Measurements from ENCODE around the gene ANO1. TPM values are rescaled to one million over a fixed set of nuclear protein-coding genes. Genes with fewer than 3 reads are reported as not detected.

ANO1 gene
- total RNA-seq, 3 donors from 2014 or later: 0.14 to 0.20 (median 0.16) TPM

GRCh38 chr11:70116386-70117065 lies 38.4 kb downstream of the ANO1 start:
- H3K4me3 Mint-ChIP-seq: no peak overlapping the region
- no peaks in the 10 kb centered on the region for H3K4me1 Mint-ChIP-seq (ENCODE audit: low read depth)

GRCh38 chr11:70117567-70118145 lies 39.5 kb downstream of the ANO1 start:
- Mint-ChIP-seq H3K4me1 (ENCODE audit: low read depth) (no peaks in the 10 kb centered on the region), H3K9me3 (no peaks in the 10 kb centered on the region), H3K4me3 (no peak overlapping the region), H3K27me3 (ENCODE audit: low read depth) (peaks cover 12% of the 10 kb centered on the region), H3K36me3 (ENCODE audit: insufficient read depth) (no peaks in the 10 kb centered on the region)
- ATAC-seq: no peak
- no peak for DNase-seq

More at GRCh38 chr11:70116386-70117065, 38.4 kb downstream of the ANO1 start:
- no peak for DNase-seq
- ATAC-seq: no peak
- no peaks in the 10 kb centered on the region for H3K36me3 Mint-ChIP-seq (ENCODE audit: insufficient read depth)
- peaks cover 12% of the 10 kb centered on the region for H3K27me3 Mint-ChIP-seq (ENCODE audit: low read depth)
- no peaks in the 10 kb centered on the region for H3K9me3 Mint-ChIP-seq

- Mint-ChIP-seq H3K27me3 (ENCODE audit: low read depth) (peaks cover 12% of the 10 kb centered on the region), H3K4me1 (ENCODE audit: low read depth) (no peaks in the 10 kb centered on the region), H3K9me3 (no peaks in the 10 kb centered on the region), H3K4me3 (no peak overlapping the region), H3K36me3 (ENCODE audit: insufficient read depth) (no peaks in the 10 kb centered on the region)
- DNase-seq (no peak), ATAC-seq (no peak)
These were observed 40.5 kb downstream of the ANO1 start for GRCh38 chr11:70118642-70119041.

DNA sequence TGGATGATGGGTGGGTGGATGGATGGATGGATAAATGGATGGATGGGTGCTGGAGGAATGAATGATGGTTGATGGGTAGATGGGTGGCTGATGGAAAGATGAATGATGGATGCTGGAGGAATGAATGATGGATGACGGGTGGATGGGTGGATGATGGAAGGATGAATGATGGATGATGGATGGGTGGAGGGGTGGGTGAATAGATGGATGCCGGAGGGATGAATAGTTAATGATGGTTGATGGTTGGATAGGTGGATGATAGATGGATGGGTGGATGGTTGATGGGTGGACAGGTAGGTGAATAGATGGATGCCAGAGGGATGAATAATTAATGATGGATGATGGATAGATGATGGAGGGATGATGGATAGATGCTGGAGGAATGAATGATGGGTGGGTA lies 41.4 kb downstream of the ANO1 start:
- Mint-ChIP-seq H3K27me3 (ENCODE audit: low read depth) (peaks cover 12% of the 10 kb centered on the region), H3K36me3 (ENCODE audit: insufficient read depth) (no peaks in the 10 kb centered on the region), H3K4me3 (no peak overlapping the region), H3K4me1 (ENCODE audit: low read depth) (no peaks in the 10 kb centered on the region), H3K9me3 (no peaks in the 10 kb centered on the region)
- ATAC-seq: no peak
- no peak for DNase-seq

GRCh38 chr11:70120674-70121073 lies 42.6 kb downstream of the ANO1 start:
- no peak for DNase-seq
- no peak for ATAC-seq
- H3K4me1 Mint-ChIP-seq (ENCODE audit: low read depth): no peaks in the 10 kb centered on the region
- H3K36me3 Mint-ChIP-seq (ENCODE audit: insufficient read depth): no peaks in the 10 kb centered on the region
- H3K4me3 Mint-ChIP-seq: no peak overlapping the region
- peaks cover 12% of the 10 kb centered on the region for H3K27me3 Mint-ChIP-seq (ENCODE audit: low read depth)
- no peaks in the 10 kb centered on the region for H3K9me3 Mint-ChIP-seq

GRCh38 chr11:70122490-70123198 lies 44.5 kb downstream of the ANO1 start:
- H3K4me1 Mint-ChIP-seq (ENCODE audit: low read depth): no peaks in the 10 kb centered on the region

GRCh38 chr11:70123711-70124110 lies 45.6 kb downstream of the ANO1 start:
- H3K9me3 Mint-ChIP-seq: no peaks in the 10 kb centered on the region
- no peaks in the 10 kb centered on the region for H3K36me3 Mint-ChIP-seq (ENCODE audit: insufficient read depth)
- no peak for DNase-seq
- H3K4me1 Mint-ChIP-seq (ENCODE audit: low read depth): no peaks in the 10 kb centered on the region
- no peak overlapping the region for H3K4me3 Mint-ChIP-seq
- no peak for ATAC-seq
- no peaks in the 10 kb centered on the region for H3K27me3 Mint-ChIP-seq (ENCODE audit: low read depth)

More at GRCh38 chr11:70122490-70123198, 44.5 kb downstream of the ANO1 start:
- H3K4me3 Mint-ChIP-seq: no peak overlapping the region
- DNase-seq: no peak
- H3K9me3 Mint-ChIP-seq: no peaks in the 10 kb centered on the region
- H3K36me3 Mint-ChIP-seq (ENCODE audit: insufficient read depth): no peaks in the 10 kb centered on the region
- peaks cover 1% of the 10 kb centered on the region for H3K27me3 Mint-ChIP-seq (ENCODE audit: low read depth)
- ATAC-seq: no peak

- H3K4me3 Mint-ChIP-seq: no peak overlapping the region
- H3K27me3 Mint-ChIP-seq (ENCODE audit: low read depth): no peaks in the 10 kb centered on the region
- H3K9me3 Mint-ChIP-seq: no peaks in the 10 kb centered on the region
- ATAC-seq (no peak), DNase-seq (no peak)
- H3K36me3 Mint-ChIP-seq (ENCODE audit: insufficient read depth): no peaks in the 10 kb centered on the region
- H3K4me1 Mint-ChIP-seq (ENCODE audit: low read depth): no peaks in the 10 kb centered on the region
These were observed 46.3 kb downstream of the ANO1 start for GRCh38 chr11:70124321-70125000.

DNA sequence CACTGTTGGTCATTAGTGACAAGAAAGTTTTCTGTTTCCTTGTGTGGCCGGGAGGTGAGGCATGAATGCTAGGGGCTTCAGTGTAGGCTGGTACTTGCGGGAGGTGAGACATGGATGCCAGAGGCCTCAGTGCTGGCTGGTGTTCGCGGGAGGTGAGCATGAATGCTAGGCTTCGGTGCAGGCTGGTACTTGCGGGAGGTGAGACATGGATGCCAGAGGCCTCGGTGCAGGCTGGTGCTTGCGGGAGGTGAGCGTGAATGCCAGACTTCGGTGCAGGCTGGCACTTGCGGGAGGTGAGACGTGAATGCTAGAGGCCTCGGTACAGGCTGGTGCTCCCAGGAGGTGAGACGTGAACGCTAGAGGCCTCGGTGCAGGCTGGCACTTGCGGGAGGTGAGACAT lies 48.4 kb downstream of the ANO1 start:
- H3K4me1 Mint-ChIP-seq (ENCODE audit: low read depth): no peaks in the 10 kb centered on the region
- H3K27me3 Mint-ChIP-seq (ENCODE audit: low read depth): no peaks in the 10 kb centered on the region
- DNase-seq: no peak
- H3K36me3 Mint-ChIP-seq (ENCODE audit: insufficient read depth): no peaks in the 10 kb centered on the region
- no peak for ATAC-seq
- no peaks in the 10 kb centered on the region for H3K9me3 Mint-ChIP-seq
- H3K4me3 Mint-ChIP-seq: no peak overlapping the region

- Mint-ChIP-seq H3K27me3 (ENCODE audit: low read depth) (no peaks in the 10 kb centered on the region), H3K4me3 (no peak overlapping the region), H3K4me1 (ENCODE audit: low read depth) (no peaks in the 10 kb centered on the region), H3K9me3 (no peaks in the 10 kb centered on the region), H3K36me3 (ENCODE audit: insufficient read depth) (no peaks in the 10 kb centered on the region)
- DNase-seq (no peak), ATAC-seq (no peak)
These were observed 49.7 kb downstream of the ANO1 start for GRCh38 chr11:70127653-70128434.

- no peak for DNase-seq
- H3K4me1 Mint-ChIP-seq (ENCODE audit: low read depth): no peaks in the 10 kb centered on the region
- H3K36me3 Mint-ChIP-seq (ENCODE audit: insufficient read depth): no peaks in the 10 kb centered on the region
- H3K9me3 Mint-ChIP-seq: no peaks in the 10 kb centered on the region
- no peak overlapping the region for H3K4me3 Mint-ChIP-seq
- H3K27me3 Mint-ChIP-seq (ENCODE audit: low read depth): no peaks in the 10 kb centered on the region
- no peak for ATAC-seq
These were observed 50.4 kb downstream of the ANO1 start for GRCh38 chr11:70128435-70128906.

DNA sequence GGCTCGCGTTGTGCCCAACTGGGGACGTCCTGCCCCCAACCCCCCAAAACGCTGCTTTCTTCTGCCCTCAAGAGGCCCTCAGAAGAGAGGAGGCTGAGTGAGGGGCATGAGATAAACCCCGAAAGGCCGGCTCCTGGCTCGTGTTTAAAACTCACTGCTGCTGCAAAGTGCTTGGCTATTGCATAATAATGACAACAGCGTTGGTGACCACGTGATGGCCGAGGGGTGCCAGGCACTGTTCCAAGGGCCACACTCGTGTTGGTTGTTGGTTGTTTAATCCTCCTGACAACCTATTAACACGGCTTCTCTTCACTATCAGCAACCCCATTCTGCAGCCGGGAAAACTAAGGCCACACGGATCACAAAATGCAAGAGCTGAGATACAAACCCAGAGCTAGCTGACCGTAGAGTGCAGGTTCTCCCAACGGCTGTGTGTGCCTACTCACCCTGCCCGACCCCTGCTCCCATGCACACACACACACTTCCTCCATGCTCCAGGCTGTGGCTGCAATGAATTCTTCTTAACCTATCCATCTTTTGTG lies 51.0 kb downstream of the ANO1 start:
- ATAC-seq (no peak), DNase-seq (no peak)
- H3K9me3 Mint-ChIP-seq: no peaks in the 10 kb centered on the region
- no peaks in the 10 kb centered on the region for H3K4me1 Mint-ChIP-seq (ENCODE audit: low read depth)
- H3K27me3 Mint-ChIP-seq (ENCODE audit: low read depth): no peaks in the 10 kb centered on the region
- no peak overlapping the region for H3K4me3 Mint-ChIP-seq
- H3K36me3 Mint-ChIP-seq (ENCODE audit: insufficient read depth): no peaks in the 10 kb centered on the region

DNA sequence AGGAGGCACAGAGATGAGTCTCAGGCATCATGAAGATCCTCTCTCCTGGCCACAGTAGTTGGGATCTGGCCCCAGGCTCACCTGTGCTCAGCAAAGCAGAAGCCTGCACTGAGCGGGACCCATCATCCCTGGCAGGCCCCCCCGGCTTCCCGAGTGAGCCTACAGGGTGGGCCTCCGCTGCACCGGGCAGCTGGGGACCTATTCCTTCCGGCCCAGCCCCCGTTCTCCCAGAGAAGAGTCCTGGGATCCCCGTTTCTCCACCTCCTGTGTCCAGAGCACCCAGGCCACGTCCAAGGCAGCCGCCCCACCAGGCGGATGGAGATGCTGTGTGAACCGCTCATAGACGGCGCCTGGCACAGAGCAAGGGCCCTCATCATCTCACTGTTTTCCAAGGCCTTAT lies 52.5 kb downstream of the ANO1 start:
- ATAC-seq (no peak), DNase-seq (no peak)
- Mint-ChIP-seq H3K36me3 (ENCODE audit: insufficient read depth) (no peaks in the 10 kb centered on the region), H3K27me3 (ENCODE audit: low read depth) (no peaks in the 10 kb centered on the region), H3K4me1 (ENCODE audit: low read depth) (no peaks in the 10 kb centered on the region), H3K9me3 (no peaks in the 10 kb centered on the region), H3K4me3 (no peak overlapping the region)
